ENCODE results near the gene TMEM178B. TPM values are rescaled to one million over a fixed set of nuclear protein-coding genes. Genes with fewer than 3 reads are reported as not detected.

TMEM178B gene
- total RNA-seq, 4 donors from 2014 or later: 1.3 to 1.8 (median 1.5) TPM

DNA sequence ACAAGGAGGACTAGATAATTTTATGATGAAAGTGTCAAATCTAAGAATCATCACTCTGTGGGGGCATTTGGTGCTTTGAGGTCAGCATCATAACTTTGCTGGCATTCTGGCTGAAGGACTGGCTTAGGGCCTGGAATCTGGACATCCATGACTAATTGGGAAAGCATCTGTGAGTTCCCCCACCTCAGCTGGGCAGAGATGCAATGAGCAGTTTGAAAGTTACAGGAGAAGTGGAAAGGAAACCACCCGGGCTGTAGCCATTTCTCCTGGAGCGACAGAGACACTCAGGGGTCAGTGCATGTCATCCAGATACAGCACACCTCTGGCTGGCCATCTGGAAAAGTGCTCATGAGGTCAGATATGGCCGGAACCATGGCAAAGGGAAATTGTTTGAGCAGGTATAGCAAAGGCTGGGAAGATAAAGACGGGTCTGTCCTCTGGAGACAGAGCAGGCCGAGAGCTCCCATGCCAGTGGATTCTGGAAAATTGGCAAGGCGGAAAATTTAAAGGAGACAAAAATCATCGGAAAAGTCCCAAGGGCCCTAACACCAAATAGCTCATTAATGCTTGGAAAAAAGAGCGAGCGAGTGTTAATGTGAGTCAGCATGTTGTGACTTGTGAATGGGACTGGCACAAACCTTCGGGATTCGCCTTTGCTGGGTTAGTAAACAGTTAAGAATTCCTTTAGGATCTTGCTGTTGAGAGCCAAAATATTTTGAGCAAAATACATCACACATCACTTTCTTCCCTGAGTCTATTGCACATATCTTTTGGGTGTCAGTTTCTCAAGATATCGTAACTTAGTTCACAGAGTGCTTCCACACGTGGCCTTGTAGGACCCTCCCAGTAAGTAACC lies 288.9 kb downstream of the TMEM178B start:
- in situ Hi-C loops (cut with MboI; ENCODE audit: low sequenced_read_pairs in 4 of 4) (no loop called here), intact Hi-C loops (cut with DNase I; ENCODE audit: low total_unique reads) (no loop called here)
- DNase-seq: no peak

DNA sequence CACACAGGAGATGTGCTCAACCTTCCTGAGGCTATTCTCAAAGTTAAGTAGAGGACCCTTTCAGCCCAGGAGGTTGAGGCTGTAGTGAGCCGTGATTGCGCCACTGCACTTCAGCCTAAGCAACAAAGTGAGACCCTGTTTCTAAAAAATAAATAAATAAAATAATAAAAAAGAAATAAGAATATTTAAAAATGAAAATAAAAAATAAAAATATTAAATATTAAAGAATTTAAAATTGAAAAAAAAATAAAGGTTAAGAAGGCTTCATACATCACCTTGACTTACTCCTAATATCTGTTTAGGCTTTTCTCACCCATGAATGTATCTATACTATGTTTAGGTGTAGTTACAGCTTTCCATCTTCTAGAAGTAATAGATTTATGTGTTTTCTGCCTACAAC lies 289.9 kb downstream of the TMEM178B start:
- ATAC-seq (no peak), DNase-seq (no peak)
- H3K27me3 ChIP-seq: no peaks in the 10 kb centered on the region
- peaks cover 6 to 30% of the 10 kb centered on the region in 2 donors for H3K4me1 ChIP-seq
- H3K9me3 ChIP-seq: no peaks in the 10 kb centered on the region
- no peak overlapping the region for H3K27ac ChIP-seq
- no peak for TF ChIP-seq POLR2A (IDR thresholded peaks at IDR 0.05)
- TF ChIP-seq, protein P1, sequence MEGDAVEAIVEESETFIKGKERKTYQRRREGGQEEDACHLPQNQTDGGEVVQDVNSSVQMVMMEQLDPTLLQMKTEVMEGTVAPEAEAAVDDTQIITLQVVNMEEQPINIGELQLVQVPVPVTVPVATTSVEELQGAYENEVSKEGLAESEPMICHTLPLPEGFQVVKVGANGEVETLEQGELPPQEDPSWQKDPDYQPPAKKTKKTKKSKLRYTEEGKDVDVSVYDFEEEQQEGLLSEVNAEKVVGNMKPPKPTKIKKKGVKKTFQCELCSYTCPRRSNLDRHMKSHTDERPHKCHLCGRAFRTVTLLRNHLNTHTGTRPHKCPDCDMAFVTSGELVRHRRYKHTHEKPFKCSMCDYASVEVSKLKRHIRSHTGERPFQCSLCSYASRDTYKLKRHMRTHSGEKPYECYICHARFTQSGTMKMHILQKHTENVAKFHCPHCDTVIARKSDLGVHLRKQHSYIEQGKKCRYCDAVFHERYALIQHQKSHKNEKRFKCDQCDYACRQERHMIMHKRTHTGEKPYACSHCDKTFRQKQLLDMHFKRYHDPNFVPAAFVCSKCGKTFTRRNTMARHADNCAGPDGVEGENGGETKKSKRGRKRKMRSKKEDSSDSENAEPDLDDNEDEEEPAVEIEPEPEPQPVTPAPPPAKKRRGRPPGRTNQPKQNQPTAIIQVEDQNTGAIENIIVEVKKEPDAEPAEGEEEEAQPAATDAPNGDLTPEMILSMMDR (IDR thresholded peaks at IDR 0.05 in 4 of 5, conservative IDR thresholded peaks at IDR 0.05 in 1 of 5): no peak
- no peaks in the 10 kb centered on the region for H3K36me3 ChIP-seq
- intact Hi-C loops (cut with DNase I; ENCODE audit: low total_unique reads): no loop called here
- in situ Hi-C loops (cut with MboI; ENCODE audit: low sequenced_read_pairs in 4 of 4): no loop called here
- H3K4me3 ChIP-seq: no peak overlapping the region

More for the DNA sequence above, 288.9 kb downstream of the TMEM178B start:
- no peak for TF ChIP-seq POLR2A (IDR thresholded peaks at IDR 0.05)
- TF ChIP-seq, protein P1 (IDR thresholded peaks at IDR 0.05 in 4 of 5, conservative IDR thresholded peaks at IDR 0.05 in 1 of 5): no peak
- no peaks in the 10 kb centered on the region for H3K27me3 ChIP-seq
- H3K27ac ChIP-seq: no peak overlapping the region
- no peak for ATAC-seq
- no peaks in the 10 kb centered on the region for H3K9me3 ChIP-seq
- peaks cover 6 to 30% of the 10 kb centered on the region in 2 donors for H3K4me1 ChIP-seq
- H3K36me3 ChIP-seq: no peaks in the 10 kb centered on the region
- no peak overlapping the region for H3K4me3 ChIP-seq

DNA sequence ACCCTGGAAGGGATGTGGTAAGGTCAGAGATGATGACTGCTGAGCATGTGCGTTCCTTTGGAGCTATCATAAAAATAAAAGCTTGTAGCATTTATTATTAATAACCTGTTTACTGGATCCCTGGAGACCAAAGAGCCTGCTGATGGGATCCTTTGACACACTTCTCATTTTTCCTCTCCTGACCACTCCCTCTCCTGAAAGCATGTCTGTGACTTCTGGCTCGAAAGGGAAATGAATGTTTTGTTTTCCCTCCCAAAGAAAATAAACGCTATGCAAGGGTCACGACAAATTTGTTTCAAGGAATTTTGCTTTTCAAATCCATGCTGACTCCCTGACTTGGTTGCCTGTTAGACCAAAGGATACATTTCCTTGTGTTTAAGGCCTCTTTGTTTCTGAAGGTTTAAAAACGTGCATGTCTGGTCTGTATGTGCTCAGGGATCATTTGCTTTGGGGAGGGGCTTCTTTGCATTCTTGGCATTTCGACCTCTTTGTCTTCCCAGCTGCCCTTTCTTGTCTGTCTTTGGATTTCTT lies 292.3 kb downstream of the TMEM178B start:
- DNase-seq: no peak
- peak; percentile 61 to 83 for ATAC-seq
- Histone ChIP-seq H3K27me3 (no peaks in the 10 kb centered on the region), H3K36me3 (no peaks in the 10 kb centered on the region), H3K4me3 (no peak overlapping the region), H3K9me3 (no peaks in the 10 kb centered on the region), H3K27ac (peak overlapping the region in 2 of 4 donors; percentile 60 to 75), H3K4me1 (peaks cover 19 to 40% of the 10 kb centered on the region in 2 donors)
- intact Hi-C loops (cut with DNase I; ENCODE audit: low total_unique reads): no loop called here
- TF ChIP-seq POLR2A (IDR thresholded peaks at IDR 0.05): no peak
- TF ChIP-seq, protein P1 (IDR thresholded peaks at IDR 0.05 in 4 of 5, conservative IDR thresholded peaks at IDR 0.05 in 1 of 5): no peak
- in situ Hi-C loops (cut with MboI; ENCODE audit: low sequenced_read_pairs in 4 of 4): no loop called here

DNA sequence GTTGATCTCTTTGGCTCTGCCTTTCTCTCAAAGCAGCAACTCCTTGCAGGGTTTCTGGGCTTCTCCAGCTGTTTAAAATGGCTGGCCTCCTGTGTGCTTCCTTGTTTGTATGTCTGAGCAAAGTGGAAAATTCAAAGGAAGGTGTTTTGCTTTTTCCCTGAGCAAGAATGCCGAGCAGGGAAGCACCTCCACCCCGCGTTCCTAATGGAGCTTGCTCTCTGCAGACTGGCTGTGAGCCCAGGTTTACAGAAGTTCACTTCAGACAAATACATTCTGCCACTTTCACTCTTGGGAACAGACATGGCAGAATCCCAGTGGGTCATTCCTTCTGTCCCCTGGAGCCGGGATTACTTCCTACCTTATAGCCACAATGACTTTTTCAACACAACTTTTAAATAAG lies 295.6 kb downstream of the TMEM178B start:
- Histone ChIP-seq H3K9me3 (no peaks in the 10 kb centered on the region), H3K27ac (peak overlapping the region in 2 of 4 donors; percentile 50 to 67), H3K4me1 (peaks cover 19 to 29% of the 10 kb centered on the region in 2 donors), H3K4me3 (no peak overlapping the region), H3K36me3 (no peaks in the 10 kb centered on the region), H3K27me3 (no peaks in the 10 kb centered on the region)
- TF ChIP-seq, protein P1 (IDR thresholded peaks at IDR 0.05 in 4 of 5, conservative IDR thresholded peaks at IDR 0.05 in 1 of 5): no peak
- TF ChIP-seq POLR2A (IDR thresholded peaks at IDR 0.05): no peak
- ATAC-seq: peak; percentile 53 to 71
- DNase-seq: peak in 1 of 2 donors; percentile 17
- in situ Hi-C loops (cut with MboI; ENCODE audit: low sequenced_read_pairs in 4 of 4) (no loop called here), intact Hi-C loops (cut with DNase I; ENCODE audit: low total_unique reads) (no loop called here)
